ENCODE measurements around the gene NTRK3.

Gene NTRK3

DNA sequence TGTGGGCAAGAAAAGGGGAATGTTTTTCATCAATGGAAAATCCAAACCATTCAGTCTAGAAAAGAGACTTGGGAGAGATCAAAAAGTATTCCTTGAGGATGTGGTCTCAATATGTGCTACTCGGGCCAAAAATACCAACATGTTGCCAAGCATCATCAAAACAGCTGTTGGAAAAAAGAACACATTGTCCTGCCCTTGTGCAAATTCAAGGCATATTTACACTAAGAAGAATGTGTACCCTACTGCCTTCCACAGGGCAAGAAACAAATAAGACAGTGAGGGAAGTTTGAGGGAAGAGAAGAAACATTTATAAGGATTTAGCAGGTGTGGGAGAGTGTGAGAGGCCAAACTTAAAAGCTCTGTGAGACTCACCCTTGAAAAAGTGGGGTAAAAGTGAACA is 252.1 kb downstream of the NTRK3 start:
- H3K4me1 ChIP-seq (ENCODE audit: insufficient read depth, low read length): no peaks in the 10 kb centered on the region
- H3K9ac ChIP-seq (ENCODE audit: low read depth, low read length): no peak overlapping the region
- no peak overlapping the region for H3K4me3 ChIP-seq (ENCODE audit: low read length)
- no peak overlapping the region for H3K27ac ChIP-seq (ENCODE audit: low read length)
- H3K36me3 ChIP-seq (ENCODE audit: insufficient read depth, low read depth, low read length): no peaks in the 10 kb centered on the region
- no peaks in the 10 kb centered on the region for H3K27me3 ChIP-seq (ENCODE audit: insufficient read depth, low read length)
- peaks cover 6% of the 10 kb centered on the region; the same call in 1 of the 2 replicates for H3K9me3 ChIP-seq (ENCODE audit: insufficient read depth, low read depth, low read length)

DNA sequence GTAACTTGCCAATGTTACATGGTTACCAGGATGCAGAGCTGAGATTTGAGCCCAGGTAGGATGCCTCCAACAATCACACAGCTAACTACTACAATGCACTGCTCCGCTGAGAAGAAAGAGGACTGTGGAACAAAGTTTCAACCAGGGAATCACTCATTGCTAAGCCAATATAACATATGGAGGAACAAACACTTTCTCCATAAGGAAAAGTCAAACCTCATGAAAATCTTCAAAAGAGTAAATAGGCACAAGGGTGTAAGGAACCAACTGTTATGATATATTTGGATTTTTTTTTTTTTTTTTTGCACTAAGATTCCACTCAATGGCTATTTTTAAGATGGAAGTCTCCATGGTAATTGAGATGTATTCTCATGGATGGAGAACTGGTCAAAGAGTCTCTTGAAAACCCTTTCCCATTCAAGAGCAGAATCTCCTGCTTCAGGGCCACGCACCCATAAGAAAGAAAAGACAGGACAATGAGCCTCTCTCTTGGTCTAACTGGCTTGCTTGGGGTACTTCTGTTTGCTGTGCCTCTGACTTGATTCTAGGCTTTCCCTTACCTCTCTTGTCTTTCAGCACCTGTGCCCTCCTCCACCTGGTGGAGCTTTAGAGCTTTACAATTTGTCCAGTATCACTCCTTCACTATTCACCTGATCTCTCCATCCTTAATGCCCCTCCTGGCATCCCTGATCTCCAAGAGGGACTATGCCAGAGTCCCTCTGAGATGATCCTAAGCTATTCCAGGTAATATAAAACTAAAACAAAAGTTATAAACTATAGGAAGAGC is 252.8 kb downstream of the NTRK3 start:
- Histone ChIP-seq H3K27me3 (ENCODE audit: insufficient read depth, low read length) (no peaks in the 10 kb centered on the region), H3K9ac (ENCODE audit: low read depth, low read length) (no peak overlapping the region), H3K36me3 (ENCODE audit: insufficient read depth, low read depth, low read length) (no peaks in the 10 kb centered on the region)

GRCh38 chr15:88002706-88003105 is 253.8 kb downstream of the NTRK3 start:
- H3K4me1 ChIP-seq (ENCODE audit: insufficient read depth, low read length): no peaks in the 10 kb centered on the region
- no peak overlapping the region for H3K27ac ChIP-seq (ENCODE audit: low read length)
- no peak overlapping the region for H3K9ac ChIP-seq (ENCODE audit: low read depth, low read length)
- no peaks in the 10 kb centered on the region for H3K36me3 ChIP-seq (ENCODE audit: insufficient read depth, low read depth, low read length)
- H3K27me3 ChIP-seq (ENCODE audit: insufficient read depth, low read length): no peaks in the 10 kb centered on the region
- H3K4me3 ChIP-seq (ENCODE audit: low read length): no peak overlapping the region
- peaks cover 6% of the 10 kb centered on the region; the same call in 1 of the 2 replicates for H3K9me3 ChIP-seq (ENCODE audit: insufficient read depth, low read depth, low read length)

More for the DNA sequence above, 252.8 kb downstream of the NTRK3 start:
- no peak overlapping the region for H3K4me3 ChIP-seq (ENCODE audit: low read length)
- H3K9me3 ChIP-seq (ENCODE audit: insufficient read depth, low read depth, low read length): peaks cover 6% of the 10 kb centered on the region; the same call in 1 of the 2 replicates
- H3K4me1 ChIP-seq (ENCODE audit: insufficient read depth, low read length): no peaks in the 10 kb centered on the region
- H3K27ac ChIP-seq (ENCODE audit: low read length): no peak overlapping the region

- Histone ChIP-seq H3K27me3 (ENCODE audit: insufficient read depth, low read length) (no peaks in the 10 kb centered on the region), H3K36me3 (ENCODE audit: insufficient read depth, low read depth, low read length) (no peaks in the 10 kb centered on the region), H3K9ac (ENCODE audit: low read depth, low read length) (no peak overlapping the region), H3K4me3 (ENCODE audit: low read length) (no peak overlapping the region), H3K4me1 (ENCODE audit: insufficient read depth, low read length) (no peaks in the 10 kb centered on the region), H3K27ac (ENCODE audit: low read length) (no peak overlapping the region), H3K9me3 (ENCODE audit: insufficient read depth, low read depth, low read length) (peaks cover 6% of the 10 kb centered on the region; the same call in 1 of the 2 replicates)
Observed at GRCh38 chr15:87998630-87999029, 257.9 kb downstream of the NTRK3 start.

DNA sequence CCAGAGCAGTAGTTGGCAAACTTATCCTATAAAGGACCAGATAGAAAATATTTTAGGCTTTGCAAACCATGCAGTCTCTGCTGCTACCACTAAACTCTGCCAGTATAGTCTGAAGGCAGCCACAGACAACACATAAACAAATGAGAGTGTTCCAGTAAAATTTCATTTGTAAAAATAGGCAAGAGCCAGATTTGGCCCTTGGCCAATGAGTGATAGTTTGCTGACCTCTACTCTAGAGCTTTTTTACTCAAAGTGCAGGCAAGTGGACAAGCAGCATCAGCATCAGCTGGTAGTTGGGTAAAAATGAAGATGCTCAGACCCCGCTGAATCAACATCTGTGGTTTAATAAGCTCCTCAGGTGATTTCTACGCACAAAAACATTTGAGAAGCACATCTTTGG is 269.8 kb downstream of the NTRK3 start:
- H3K27me3 ChIP-seq (ENCODE audit: insufficient read depth, low read length): no peaks in the 10 kb centered on the region
- H3K4me1 ChIP-seq (ENCODE audit: insufficient read depth, low read length): no peaks in the 10 kb centered on the region
- H3K9ac ChIP-seq (ENCODE audit: low read depth, low read length): no peak overlapping the region
- no peaks in the 10 kb centered on the region for H3K36me3 ChIP-seq (ENCODE audit: insufficient read depth, low read depth, low read length)
- no peaks in the 10 kb centered on the region for H3K9me3 ChIP-seq (ENCODE audit: insufficient read depth, low read depth, low read length)
- no peak overlapping the region for H3K27ac ChIP-seq (ENCODE audit: low read length)
- no peak overlapping the region for H3K4me3 ChIP-seq (ENCODE audit: low read length)

GRCh38 chr15:87985451-87985850 is 271.1 kb downstream of the NTRK3 start:
- Histone ChIP-seq H3K36me3 (ENCODE audit: insufficient read depth, low read depth, low read length) (no peaks in the 10 kb centered on the region), H3K27me3 (ENCODE audit: insufficient read depth, low read length) (no peaks in the 10 kb centered on the region), H3K9ac (ENCODE audit: low read depth, low read length) (no peak overlapping the region), H3K4me1 (ENCODE audit: insufficient read depth, low read length) (no peaks in the 10 kb centered on the region), H3K9me3 (ENCODE audit: insufficient read depth, low read depth, low read length) (no peaks in the 10 kb centered on the region), H3K4me3 (ENCODE audit: low read length) (no peak overlapping the region), H3K27ac (ENCODE audit: low read length) (no peak overlapping the region)

DNA sequence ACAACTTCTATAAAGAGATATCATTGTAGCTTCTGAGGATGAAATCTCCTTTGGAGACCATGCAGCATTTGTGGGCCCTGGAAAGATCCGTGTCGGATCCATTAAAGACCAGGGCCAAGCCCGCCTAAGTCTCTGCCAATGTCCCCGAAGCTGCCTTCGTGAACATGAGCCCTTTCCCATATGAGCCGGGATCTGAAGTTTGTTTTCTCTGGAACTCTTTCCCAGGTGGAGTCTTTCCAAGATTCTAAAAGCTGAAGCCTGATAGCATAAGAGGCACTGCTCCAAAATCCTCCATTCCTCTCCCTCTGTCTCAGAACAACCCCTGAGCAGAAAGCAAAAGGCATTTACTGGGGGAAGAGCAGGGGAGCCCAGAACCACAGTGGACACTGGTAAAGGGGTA is 274.6 kb downstream of the NTRK3 start:
- Histone ChIP-seq H3K27ac (ENCODE audit: low read length) (no peak overlapping the region), H3K27me3 (ENCODE audit: insufficient read depth, low read length) (no peaks in the 10 kb centered on the region), H3K9ac (ENCODE audit: low read depth, low read length) (no peak overlapping the region), H3K4me1 (ENCODE audit: insufficient read depth, low read length) (no peaks in the 10 kb centered on the region), H3K36me3 (ENCODE audit: insufficient read depth, low read depth, low read length) (no peaks in the 10 kb centered on the region), H3K9me3 (ENCODE audit: insufficient read depth, low read depth, low read length) (no peaks in the 10 kb centered on the region), H3K4me3 (ENCODE audit: low read length) (no peak overlapping the region)

- no peaks in the 10 kb centered on the region for H3K36me3 ChIP-seq (ENCODE audit: insufficient read depth, low read depth, low read length)
- H3K27me3 ChIP-seq (ENCODE audit: insufficient read depth, low read length): no peaks in the 10 kb centered on the region
- H3K4me3 ChIP-seq (ENCODE audit: low read length): no peak overlapping the region
- H3K9ac ChIP-seq (ENCODE audit: low read depth, low read length): no peak overlapping the region
- H3K9me3 ChIP-seq (ENCODE audit: insufficient read depth, low read depth, low read length): no peaks in the 10 kb centered on the region
- H3K27ac ChIP-seq (ENCODE audit: low read length): no peak overlapping the region
- no peaks in the 10 kb centered on the region for H3K4me1 ChIP-seq (ENCODE audit: insufficient read depth, low read length)
Observed at GRCh38 chr15:87977907-87978306, 278.6 kb downstream of the NTRK3 start.

- H3K27me3 ChIP-seq (ENCODE audit: insufficient read depth, low read length): no peaks in the 10 kb centered on the region
- no peaks in the 10 kb centered on the region for H3K9me3 ChIP-seq (ENCODE audit: insufficient read depth, low read depth, low read length)
- H3K36me3 ChIP-seq (ENCODE audit: insufficient read depth, low read depth, low read length): no peaks in the 10 kb centered on the region
- H3K4me1 ChIP-seq (ENCODE audit: insufficient read depth, low read length): no peaks in the 10 kb centered on the region
- H3K4me3 ChIP-seq (ENCODE audit: low read length): no peak overlapping the region
- H3K9ac ChIP-seq (ENCODE audit: low read depth, low read length): no peak overlapping the region
- H3K27ac ChIP-seq (ENCODE audit: low read length): no peak overlapping the region
Observed at GRCh38 chr15:87976552-87976951, 280.0 kb downstream of the NTRK3 start.

DNA sequence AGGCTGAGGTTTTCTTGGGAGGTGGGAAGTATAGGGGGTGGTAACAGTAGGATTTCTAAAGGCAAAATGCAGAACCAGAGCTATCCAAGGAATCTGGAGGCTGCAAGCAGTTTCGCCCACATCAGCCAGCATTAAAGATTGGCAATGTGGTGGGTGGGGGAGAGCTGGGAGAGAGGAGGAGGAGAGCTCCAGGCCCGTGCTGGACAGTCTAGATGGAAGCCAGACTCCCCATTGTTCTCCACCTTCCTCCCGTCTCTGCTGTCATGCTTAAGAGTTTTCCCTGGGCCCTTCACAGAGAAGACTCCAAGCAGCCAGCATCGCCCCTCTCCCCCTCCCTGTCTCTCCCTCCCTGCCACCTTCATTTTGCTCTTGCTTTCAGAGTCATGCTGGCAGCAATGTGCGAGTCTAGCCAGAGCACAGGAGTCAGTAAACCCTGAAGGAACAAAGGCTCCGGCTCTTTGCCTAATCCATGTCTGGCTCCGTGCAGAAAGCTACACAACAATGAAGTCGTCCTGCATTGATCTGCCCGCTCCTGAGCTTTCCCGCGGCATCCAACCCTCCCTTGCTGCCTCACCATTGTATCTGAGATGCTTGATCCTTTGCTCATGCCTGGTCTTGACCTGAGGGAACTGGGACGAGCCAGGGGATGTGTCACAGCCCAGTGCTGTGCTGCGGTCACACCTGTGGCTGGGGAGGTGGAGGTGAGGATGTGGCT is 282.9 kb downstream of the NTRK3 start:
- H3K27me3 ChIP-seq (ENCODE audit: insufficient read depth, low read length): no peaks in the 10 kb centered on the region
- no peaks in the 10 kb centered on the region for H3K4me1 ChIP-seq (ENCODE audit: insufficient read depth, low read length)
- H3K9ac ChIP-seq (ENCODE audit: low read depth, low read length): no peak overlapping the region
- H3K4me3 ChIP-seq (ENCODE audit: low read length): no peak overlapping the region
- H3K27ac ChIP-seq (ENCODE audit: low read length): no peak overlapping the region
- no peaks in the 10 kb centered on the region for H3K36me3 ChIP-seq (ENCODE audit: insufficient read depth, low read depth, low read length)
- H3K9me3 ChIP-seq (ENCODE audit: insufficient read depth, low read depth, low read length): no peaks in the 10 kb centered on the region

- Histone ChIP-seq H3K27me3 (ENCODE audit: insufficient read depth, low read length) (no peaks in the 10 kb centered on the region), H3K9me3 (ENCODE audit: insufficient read depth, low read depth, low read length) (no peaks in the 10 kb centered on the region), H3K27ac (ENCODE audit: low read length) (no peak overlapping the region), H3K4me1 (ENCODE audit: insufficient read depth, low read length) (no peaks in the 10 kb centered on the region), H3K4me3 (ENCODE audit: low read length) (no peak overlapping the region), H3K36me3 (ENCODE audit: insufficient read depth, low read depth, low read length) (no peaks in the 10 kb centered on the region), H3K9ac (ENCODE audit: low read depth, low read length) (no peak overlapping the region)
Observed at GRCh38 chr15:87971076-87971475, 285.5 kb downstream of the NTRK3 start.

GRCh38 chr15:87967951-87968350 is 288.6 kb downstream of the NTRK3 start:
- no peaks in the 10 kb centered on the region for H3K36me3 ChIP-seq (ENCODE audit: insufficient read depth, low read depth, low read length)
- H3K27me3 ChIP-seq (ENCODE audit: insufficient read depth, low read length): no peaks in the 10 kb centered on the region
- H3K9me3 ChIP-seq (ENCODE audit: insufficient read depth, low read depth, low read length): no peaks in the 10 kb centered on the region
- H3K4me3 ChIP-seq (ENCODE audit: low read length): no peak overlapping the region
- H3K9ac ChIP-seq (ENCODE audit: low read depth, low read length): no peak overlapping the region
- no peaks in the 10 kb centered on the region for H3K4me1 ChIP-seq (ENCODE audit: insufficient read depth, low read length)
- H3K27ac ChIP-seq (ENCODE audit: low read length): no peak overlapping the region

Data from iPS-20b (cell line).